K562 (cell line): Measurements from ENCODE around the gene NFATC3. TPM values are rescaled to one million over a fixed set of nuclear protein-coding genes. Genes with fewer than 3 reads are reported as not detected.

Experiments used
- ATAC-seq: fragments of 200-7000 bp; cut with Tn5 transposase; 3 replicates; pipeline ENCODE4 v1.9.1; 2020; ENCODE audit warnings: moderate library complexity
- BruUV-seq: library from RNA; stranded (reverse); fragments of 400-500 nt; replicated peaks from 2 replicates; lab custom pipeline; 2021; lab: Mats Ljungman, UMichigan
- CTCF ChIA-PET: fragments of 300-600 bp; formaldehyde crosslinking; extraction: SDS; loops from one replicate; lab custom pipeline; 2021; ENCODE audit warnings: low intra/inter-chr PET ratio; lab: Yijun Ruan, JAX
- POLR2A ChIA-PET: fragments of 300-600, 350-650 bp; sonication (Branson Sonifier 250); formaldehyde crosslinking; extraction: SDS; loops from one replicate; lab custom pipeline; 2021; ENCODE audit warnings: antibody characterized with exemption, inconsistent platforms; lab: Yijun Ruan, JAX
- DNase-seq, 4 experiments: peaks; one replicate each; pipeline versions ENCODE4 v3.0.0 to v3.0.0-alpha.2; 2011 to 2018; ENCODE audit warnings: low spot score in 3 of 4, mixed read lengths in 3 of 4; ENCODE audit errors: extremely low read depth in 1 of 4
- FAIRE-seq: peaks from 2 replicates; lab custom pipeline; 2011; peaks lifted over from hg19 to GRCh38; lab: Jason Lieb, UNC
- H2AFZ ChIP-seq: 2 replicates; pipeline ENCODE4 v1.6.0; 2011; ENCODE audit warnings: low read depth, low read length, control low read depth, inconsistent platforms
- H3K27ac ChIP-seq: fragments of 200-600 bp; 3 replicates; pipeline ENCODE4 v1.8.0; 2011; ENCODE audit warnings: low read depth, mild to moderate bottlenecking, control low read depth, inconsistent platforms, low read length, moderate library complexity, mixed read lengths; ENCODE audit errors: extremely low read depth
- H3K27me3 ChIP-seq, 2 experiments: fragments of 300-600 bp in 1 of 2; 2 replicates in 1 of 2; 3 replicates in 1 of 2; pipeline versions ENCODE4 v1.6.0 to v1.8.0; 2011; ENCODE audit warnings: inconsistent platforms in 2 of 2, low read length in 2 of 2, mild to moderate bottlenecking in 1 of 2, mixed read lengths in 1 of 2, moderate library complexity in 1 of 2; ENCODE audit not compliant: control insufficient read depth in 2 of 2, insufficient read depth in 2 of 2
- H3K36me3 ChIP-seq: fragments of 300-600 bp; 3 replicates; pipeline ENCODE4 v1.8.0; 2011; ENCODE audit warnings: mild to moderate bottlenecking, low read length, inconsistent platforms; ENCODE audit not compliant: control insufficient read depth, insufficient read depth
- H3K4me1 ChIP-seq, 2 experiments: fragments of 200-600 bp in 1 of 2; replicated peaks in 1 of 2; 2 replicates in 1 of 2; 3 replicates in 1 of 2; pipeline versions ENCODE4 v1.5.1 to v1.8.0; 2011; ENCODE audit warnings: inconsistent platforms in 2 of 2, low read length in 2 of 2, mild to moderate bottlenecking in 1 of 2, mixed read lengths in 1 of 2, moderate library complexity in 1 of 2; ENCODE audit not compliant: control insufficient read depth in 2 of 2, insufficient read depth in 2 of 2
- H3K4me2 ChIP-seq: 2 replicates; pipeline ENCODE4 v1.6.1; 2011; ENCODE audit warnings: low read length, control low read depth, inconsistent platforms, mixed read lengths; ENCODE audit not compliant: insufficient read depth
- H3K4me3 ChIP-seq: fragments of 200-600 bp; sonication (generic), shearing (Covaris generic); 2 replicates; pipeline ENCODE4 v1.5.1; 2016; ENCODE audit warnings: control low read depth, inconsistent platforms
- H3K79me2 ChIP-seq: fragments of 200-600 bp; 3 replicates; pipeline ENCODE4 v1.8.0; 2011; ENCODE audit warnings: low read length, inconsistent platforms; ENCODE audit not compliant: control insufficient read depth, insufficient read depth
- H3K9ac ChIP-seq, 2 experiments: 2 replicates each; pipeline versions ENCODE4 v1.6.0 to v1.6.1; 2011; ENCODE audit warnings: low read depth in 2 of 2, low read length in 2 of 2, control low read depth in 1 of 2, inconsistent platforms in 1 of 2, mild to moderate bottlenecking in 1 of 2, mixed read lengths in 1 of 2; ENCODE audit not compliant: insufficient read depth in 1 of 2
- H3K9me1 ChIP-seq: one replicate; pipeline ENCODE4 v1.6.0; 2011; ENCODE audit warnings: inconsistent platforms, mild to moderate bottlenecking, low read length, moderate library complexity; ENCODE audit not compliant: control insufficient read depth, insufficient read depth
- H3K9me3 ChIP-seq: replicated peaks from 2 replicates; pipeline ENCODE4 v1.5.1; 2011; ENCODE audit warnings: low read depth, low read length, inconsistent platforms; ENCODE audit not compliant: control insufficient read depth, insufficient read depth
- H4K20me1 ChIP-seq: replicated peaks from 2 replicates; pipeline ENCODE4 v1.6.1; 2011; ENCODE audit warnings: low read length, inconsistent platforms, mixed read lengths; ENCODE audit not compliant: control insufficient read depth, insufficient read depth
- SMARCA4 ChIP-seq: fragments of 450-650 bp; IDR thresholded peaks from 2 replicates; pipeline ENCODE4 v1.6.1; 2016
- U2AF2 ChIP-seq: fragments of 200-400 bp; formaldehyde crosslinking; optimal IDR thresholded peaks from 2 replicates; pipeline ENCODE3; 2017; ENCODE audit warnings: low read depth, mild to moderate bottlenecking, low read length
- YY1 ChIP-seq, 3 experiments: IDR thresholded peaks; 2 replicates each; pipeline ENCODE4 v1.6.1; 2011; ENCODE audit warnings: low read length in 2 of 3, mild to moderate bottlenecking in 2 of 3, moderate library complexity in 2 of 3, borderline replicate concordance in 1 of 3, control low read depth in 1 of 3, low read depth in 1 of 3; ENCODE audit not compliant: insufficient read depth in 3 of 3, insufficient replicate concordance in 2 of 3, control insufficient read depth in 1 of 3, insufficient read length in 1 of 3; ENCODE audit errors: extremely low read depth in 1 of 3
- ZNF347 ChIP-seq: fragments of 450-650 bp; formaldehyde crosslinking; IDR thresholded peaks from 2 replicates; pipeline ENCODE4 v1.4.0; 2020; ENCODE audit warnings: low read depth, mild to moderate bottlenecking, moderate library complexity
- WGBS: fragments of 100-300 bp; shearing (Covaris generic); methylation state at CpG from one replicate; pipeline ENCODE4 v1.1.6; 2016; ENCODE audit warnings: low coverage, mixed read lengths; ENCODE audit not compliant: insufficient coverage; ENCODE audit errors: missing lambda C conversion rate; 5-methylcytosine and 5-hydroxymethylcytosine counted together
- in situ Hi-C: fragments of 300-500 bp; cut with MboI; formaldehyde crosslinking; loops from 4 replicates; pipeline ENCODE4 v1.15.0; 2018; ENCODE audit warnings: inconsistent platforms, mixed read lengths
- intact Hi-C: fragments of 100-400 bp; cut with micrococcal nuclease; formaldehyde crosslinking; loops from 2 replicates; pipeline ENCODE4 v1.14.2; 2022
- polyA plus RNA-seq, 8 experiments: library from polyadenylated mRNA; depleted of rRNA in 4 of 8; stranded (reverse) in 5 of 8; unstranded in 3 of 8; fragments of >200 nt; fragmentation: Nextera tagmentation in 2 of 8; fragmentation: Illumina TruSeq in 1 of 8; extraction: Ambion mirVana in 2 of 8; extraction: Trizol in 1 of 8; gene quantifications; 2 replicates each; pipeline versions ENCODE4 v1.2.1 to v1.2.3, GENCODE V29; 2011 to 2014; ENCODE audit warnings: inconsistent platforms in 1 of 8, missing spikeins in 1 of 8
- total RNA-seq, 7 experiments: library from RNA; depleted of rRNA in 6 of 7; stranded (reverse); fragments of >200 nt in 6 of 7; fragmentation: Illumina TruSeq in 2 of 7; extraction: Trizol in 2 of 7; gene quantifications; 2 replicates each; pipeline versions ENCODE4 v1.2.1 to v1.2.3, GENCODE V29; 2011 to 2021; ENCODE audit warnings: low replicate concordance in 1 of 7
- TF ChIP-seq, protein P1 (sequence below): fragments of 200-800 bp; sonication (Bioruptor generic); IDR thresholded peaks from 2 replicates; pipeline ENCODE4 v1.6.1; 2017; ENCODE audit warnings: missing genetic modification characterization, missing compliant biosample characterization
- TF ChIP-seq, protein P2 (sequence below): sonication (generic); IDR thresholded peaks from 2 replicates; pipeline ENCODE4 v1.6.1; 2016
- TF ChIP-seq, protein P3 (sequence below): sonication (generic); formaldehyde crosslinking; IDR thresholded peaks from 2 replicates; pipeline ENCODE4 v1.8.1; 2023; ENCODE audit warnings: mild to moderate bottlenecking, missing genetic modification reagents
- TF ChIP-seq, protein P4 (sequence below): fragments of 250-450 bp; sonication (Bioruptor Pico); IDR thresholded peaks from 2 replicates; pipeline ENCODE4 v1.9.0; 2021; ENCODE audit warnings: mild to moderate bottlenecking, inconsistent platforms

Gene NFATC3
- total and polyA plus RNA-seq, 9 of the 15 experiments (the other 6 are each of a cell fraction or from before 2014, with no cell fraction given) = 15.7 to 98.4 (median 59.4) TPM

DNA sequence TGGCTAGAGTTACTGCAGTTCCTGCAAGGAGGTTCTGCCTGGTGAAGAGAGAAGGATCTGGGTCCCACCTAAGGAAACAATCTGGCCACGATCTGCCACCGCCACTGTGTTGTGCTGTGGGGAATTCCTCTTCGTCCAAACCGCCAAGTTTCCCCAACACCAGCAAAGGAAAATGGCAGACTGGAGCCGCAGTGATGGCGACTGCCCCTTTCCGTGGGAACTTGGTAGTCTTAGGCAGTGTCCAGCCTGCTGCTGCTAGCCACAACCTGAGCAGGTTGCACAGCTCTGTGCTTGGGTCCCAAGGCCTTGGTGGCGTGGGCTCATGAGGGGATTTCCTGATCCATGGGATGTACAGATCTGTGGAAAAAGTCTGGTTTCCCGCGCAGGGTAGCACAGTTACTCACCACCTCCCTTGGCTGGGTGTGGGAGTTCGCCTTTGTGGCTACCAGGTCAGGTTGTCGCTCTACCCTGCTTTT, 28.6 kb downstream of the NFATC3 start:
- POLR2A ChIA-PET = interaction anchor here (2.8 kb wide), 1 partner anchor 20 kb away, joined by 9 read pairs; no protein-coding TSS in a partner anchor
- no TSS peak for BruUV-seq
- TF ChIP-seq, protein P1, sequence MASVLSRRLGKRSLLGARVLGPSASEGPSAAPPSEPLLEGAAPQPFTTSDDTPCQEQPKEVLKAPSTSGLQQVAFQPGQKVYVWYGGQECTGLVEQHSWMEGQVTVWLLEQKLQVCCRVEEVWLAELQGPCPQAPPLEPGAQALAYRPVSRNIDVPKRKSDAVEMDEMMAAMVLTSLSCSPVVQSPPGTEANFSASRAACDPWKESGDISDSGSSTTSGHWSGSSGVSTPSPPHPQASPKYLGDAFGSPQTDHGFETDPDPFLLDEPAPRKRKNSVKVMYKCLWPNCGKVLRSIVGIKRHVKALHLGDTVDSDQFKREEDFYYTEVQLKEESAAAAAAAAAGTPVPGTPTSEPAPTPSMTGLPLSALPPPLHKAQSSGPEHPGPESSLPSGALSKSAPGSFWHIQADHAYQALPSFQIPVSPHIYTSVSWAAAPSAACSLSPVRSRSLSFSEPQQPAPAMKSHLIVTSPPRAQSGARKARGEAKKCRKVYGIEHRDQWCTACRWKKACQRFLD (CRISPR knock-in tag) = no peak
- TF ChIP-seq, protein P2, sequence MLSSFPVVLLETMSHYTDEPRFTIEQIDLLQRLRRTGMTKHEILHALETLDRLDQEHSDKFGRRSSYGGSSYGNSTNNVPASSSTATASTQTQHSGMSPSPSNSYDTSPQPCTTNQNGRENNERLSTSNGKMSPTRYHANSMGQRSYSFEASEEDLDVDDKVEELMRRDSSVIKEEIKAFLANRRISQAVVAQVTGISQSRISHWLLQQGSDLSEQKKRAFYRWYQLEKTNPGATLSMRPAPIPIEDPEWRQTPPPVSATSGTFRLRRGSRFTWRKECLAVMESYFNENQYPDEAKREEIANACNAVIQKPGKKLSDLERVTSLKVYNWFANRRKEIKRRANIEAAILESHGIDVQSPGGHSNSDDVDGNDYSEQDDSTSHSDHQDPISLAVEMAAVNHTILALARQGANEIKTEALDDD = peak; percentile 27; the same call in 1 of the 2 replicates
- TF ChIP-seq, protein P3, sequence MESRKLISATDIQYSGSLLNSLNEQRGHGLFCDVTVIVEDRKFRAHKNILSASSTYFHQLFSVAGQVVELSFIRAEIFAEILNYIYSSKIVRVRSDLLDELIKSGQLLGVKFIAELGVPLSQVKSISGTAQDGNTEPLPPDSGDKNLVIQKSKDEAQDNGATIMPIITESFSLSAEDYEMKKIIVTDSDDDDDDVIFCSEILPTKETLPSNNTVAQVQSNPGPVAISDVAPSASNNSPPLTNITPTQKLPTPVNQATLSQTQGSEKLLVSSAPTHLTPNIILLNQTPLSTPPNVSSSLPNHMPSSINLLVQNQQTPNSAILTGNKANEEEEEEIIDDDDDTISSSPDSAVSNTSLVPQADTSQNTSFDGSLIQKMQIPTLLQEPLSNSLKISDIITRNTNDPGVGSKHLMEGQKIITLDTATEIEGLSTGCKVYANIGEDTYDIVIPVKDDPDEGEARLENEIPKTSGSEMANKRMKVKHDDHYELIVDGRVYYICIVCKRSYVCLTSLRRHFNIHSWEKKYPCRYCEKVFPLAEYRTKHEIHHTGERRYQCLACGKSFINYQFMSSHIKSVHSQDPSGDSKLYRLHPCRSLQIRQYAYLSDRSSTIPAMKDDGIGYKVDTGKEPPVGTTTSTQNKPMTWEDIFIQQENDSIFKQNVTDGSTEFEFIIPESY (CRISPR knock-in tag) = peak; percentile 66; the same call in 1 of the 2 replicates
- TF ChIP-seq YY1 (IDR thresholded peaks at IDR 0.05; ENCODE audit: borderline replicate concordance in 1 of 3, control insufficient read depth in 1 of 3, extremely low read depth in 1 of 3, insufficient read depth in 3 of 3, insufficient read length in 1 of 3, insufficient replicate concordance in 2 of 3, low read depth in 1 of 3, low read length in 2 of 3) (peak in 1 of 3 experiments; percentile 35), U2AF2 (no peak), SMARCA4 (no peak), ZNF347 (CRISPR knock-in tag) (no peak)
- TF ChIP-seq, protein P4, sequence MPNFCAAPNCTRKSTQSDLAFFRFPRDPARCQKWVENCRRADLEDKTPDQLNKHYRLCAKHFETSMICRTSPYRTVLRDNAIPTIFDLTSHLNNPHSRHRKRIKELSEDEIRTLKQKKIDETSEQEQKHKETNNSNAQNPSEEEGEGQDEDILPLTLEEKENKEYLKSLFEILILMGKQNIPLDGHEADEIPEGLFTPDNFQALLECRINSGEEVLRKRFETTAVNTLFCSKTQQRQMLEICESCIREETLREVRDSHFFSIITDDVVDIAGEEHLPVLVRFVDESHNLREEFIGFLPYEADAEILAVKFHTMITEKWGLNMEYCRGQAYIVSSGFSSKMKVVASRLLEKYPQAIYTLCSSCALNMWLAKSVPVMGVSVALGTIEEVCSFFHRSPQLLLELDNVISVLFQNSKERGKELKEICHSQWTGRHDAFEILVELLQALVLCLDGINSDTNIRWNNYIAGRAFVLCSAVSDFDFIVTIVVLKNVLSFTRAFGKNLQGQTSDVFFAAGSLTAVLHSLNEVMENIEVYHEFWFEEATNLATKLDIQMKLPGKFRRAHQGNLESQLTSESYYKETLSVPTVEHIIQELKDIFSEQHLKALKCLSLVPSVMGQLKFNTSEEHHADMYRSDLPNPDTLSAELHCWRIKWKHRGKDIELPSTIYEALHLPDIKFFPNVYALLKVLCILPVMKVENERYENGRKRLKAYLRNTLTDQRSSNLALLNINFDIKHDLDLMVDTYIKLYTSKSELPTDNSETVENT (CRISPR knock-in tag) = no peak
- TF ChIP-seq, all 486 proteins: peak for 3
- no peak overlapping the region for H3K4me3 ChIP-seq
- intact Hi-C loops = no loop called here
- CTCF ChIA-PET = no interaction called here
- WGBS = 53% methylated on average over 12 of the region's 12 CpGs
- no peak overlapping the region for H3K27ac ChIP-seq
- H3K36me3 ChIP-seq = peaks cover 7% of the 10 kb centered on the region; the same call in 1 of the 3 replicates
- H3K79me2 ChIP-seq = peaks cover 97% of the 10 kb centered on the region
- H4K20me1 ChIP-seq = peaks cover 24% of the 10 kb centered on the region; the same call in 1 of the 2 replicates
- no peak for DNase-seq
- no peak for FAIRE-seq
- 0 out of 2 replicates have a peak, but pooled peaks cover 1% of the 10 kb centered on the region for H3K9me3 ChIP-seq
- in situ Hi-C loops = no loop called here
- H3K4me1 ChIP-seq = peaks cover 13 to 15% of the 10 kb centered on the region in 2 experiments
- H3K27me3 ChIP-seq = no peaks in the 10 kb centered on the region
- no peaks in the 10 kb centered on the region for H3K9me1 ChIP-seq
- H3K4me2 ChIP-seq = peak overlapping the region; percentile 19
- ATAC-seq = peak; percentile 65
- H2AFZ ChIP-seq = no peak overlapping the region
- peak overlapping the region in 1 of 2 experiments; percentile 32; a peak in 1 of 4 replicates for H3K9ac ChIP-seq
